ENCODE measurements around the gene OMP.

DNA sequence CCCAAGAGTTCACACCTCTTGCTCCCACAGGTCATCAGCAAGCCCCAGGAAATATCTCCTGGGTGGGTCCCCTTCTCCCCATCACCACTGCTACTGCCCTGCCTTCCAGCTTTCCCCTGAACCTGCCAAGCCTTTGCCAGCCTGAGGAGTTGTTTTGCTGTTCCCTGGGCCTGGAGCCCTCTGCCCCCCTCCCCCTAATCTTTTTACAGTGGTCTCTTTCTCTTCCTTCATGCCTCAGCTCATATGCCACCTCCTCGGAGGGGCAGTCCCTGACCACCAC, 44.3 kb downstream of the OMP start:
- no peak for TF ChIP-seq EZH2phosphoT487 (IDR thresholded peaks at IDR 0.05; ENCODE audit: low read depth, severe bottlenecking, unreplicated experiment)
- TF ChIP-seq CTCF (IDR thresholded peaks at IDR 0.05; ENCODE audit: poor library complexity), result no peak
